IMR-90 (cell line): ENCODE measurements around the gene IFIT2. TPM values are rescaled to one million over a fixed set of nuclear protein-coding genes. Genes with fewer than 3 reads are reported as not detected.
"Not testable (repeated sequence)": the region's sequence is repeated elsewhere in the genome, so short reads cannot be mapped to it uniquely, and the experiment has no call there.

Experiments used
- ATAC-seq: fragments of 200-7000 bp; cut with Tn5 transposase; 2 replicates; pipeline ENCODE4 v1.9.1; 2020; ENCODE audit warnings: low read depth, mild to moderate bottlenecking, moderate library complexity
- BruUV-seq: library from RNA; stranded (reverse); fragments of 400-500 nt; replicated peaks from 2 replicates; lab custom pipeline; 2021; lab: Mats Ljungman, UMichigan
- CTCF ChIA-PET: fragments of 300-600 bp; formaldehyde crosslinking; extraction: SDS; loops from one replicate; lab custom pipeline; 2021; ENCODE audit warnings: antibody characterized with exemption; lab: Yijun Ruan, JAX
- POLR2A ChIA-PET: fragments of 300-600 bp; sonication (Branson Sonifier 250); formaldehyde crosslinking; loops from one replicate; lab custom pipeline; 2022; ENCODE audit warnings: antibody characterized with exemption; ENCODE audit not compliant: unreplicated experiment; lab: Charles Lee
- DNase-seq: peaks from one replicate; pipeline ENCODE4 v3.0.0; 2013
- H2AFZ ChIP-seq: replicated peaks from 2 replicates; pipeline ENCODE3; 2013; ENCODE audit warnings: low read length, mild to moderate bottlenecking; ENCODE audit not compliant: poor library complexity
- H2AK5ac ChIP-seq: 2 replicates; pipeline ENCODE4 v1.6.1; 2013; ENCODE audit warnings: low read depth, low read length, inconsistent platforms
- H2AK9ac ChIP-seq: replicated peaks from 2 replicates; pipeline ENCODE3; 2013; ENCODE audit warnings: mild to moderate bottlenecking, low read depth, low read length, moderate library complexity; ENCODE audit not compliant: poor library complexity
- H2BK120ac ChIP-seq: 2 replicates; pipeline ENCODE4 v1.6.1; 2013; ENCODE audit warnings: low read depth, low read length, inconsistent platforms
- H2BK15ac ChIP-seq: 3 replicates; pipeline ENCODE4 v1.6.1; 2013; ENCODE audit warnings: low read depth, low read length, inconsistent platforms
- H2BK20ac ChIP-seq: 2 replicates; pipeline ENCODE4 v1.6.1; 2013; ENCODE audit warnings: low read depth, mild to moderate bottlenecking, inconsistent platforms, low read length, moderate library complexity
- H2BK5ac ChIP-seq: 2 replicates; pipeline ENCODE4 v1.6.1; 2013; ENCODE audit warnings: mild to moderate bottlenecking, low read depth, low read length, inconsistent platforms; ENCODE audit not compliant: poor library complexity, severe bottlenecking
- H3K14ac ChIP-seq: replicated peaks from 2 replicates; pipeline ENCODE4 v1.6.1; 2013; ENCODE audit warnings: low read depth, low read length, inconsistent platforms
- H3K18ac ChIP-seq: 2 replicates; pipeline ENCODE4 v1.6.1; 2013; ENCODE audit warnings: low read depth, low read length, control low read depth
- H3K23ac ChIP-seq: 2 replicates; pipeline ENCODE4 v1.6.1; 2013; ENCODE audit warnings: low read depth, low read length, inconsistent platforms
- H3K27ac ChIP-seq: 2 replicates; pipeline ENCODE4 v1.5.1; 2013; ENCODE audit warnings: mild to moderate bottlenecking, control low read depth, low read length; ENCODE audit not compliant: insufficient read depth
- H3K27me3 ChIP-seq: 2 replicates; pipeline ENCODE4 v1.6.1; 2013; ENCODE audit warnings: low read length; ENCODE audit not compliant: control insufficient read depth, insufficient read depth
- H3K36me3 ChIP-seq: 2 replicates; pipeline ENCODE4 v1.6.1; 2013; ENCODE audit warnings: low read length, mixed read lengths; ENCODE audit not compliant: control insufficient read depth, insufficient read depth
- H3K4ac ChIP-seq: 2 replicates; pipeline ENCODE4 v1.6.1; 2013; ENCODE audit warnings: low read depth, low read length, inconsistent platforms
- H3K4me1 ChIP-seq: 2 replicates; pipeline ENCODE4 v1.6.1; 2013; ENCODE audit warnings: low read length, mixed read lengths; ENCODE audit not compliant: control insufficient read depth, insufficient read depth
- H3K4me2 ChIP-seq: 2 replicates; pipeline ENCODE4 v1.6.1; 2013; ENCODE audit warnings: low read depth, mild to moderate bottlenecking, control low read depth, low read length, moderate library complexity
- H3K4me3 ChIP-seq: 2 replicates; pipeline ENCODE4 v1.5.1; 2013; ENCODE audit warnings: low read depth, mild to moderate bottlenecking, control low read depth, low read length, moderate library complexity; ENCODE audit not compliant: insufficient read depth
- H3K56ac ChIP-seq: 2 replicates; pipeline ENCODE4 v1.6.1; 2013; ENCODE audit warnings: low read length, inconsistent platforms; ENCODE audit not compliant: insufficient read depth; ENCODE audit errors: extremely low read depth
- H3K79me1 ChIP-seq, 2 experiments: 2 replicates each; pipeline ENCODE4 v1.6.1; 2013; ENCODE audit warnings: low read length in 2 of 2, inconsistent platforms in 1 of 2, low read depth in 1 of 2
- H3K9ac ChIP-seq: 2 replicates; pipeline ENCODE4 v1.6.1; 2013; ENCODE audit warnings: low read depth, low read length, control low read depth
- H3K9me1 ChIP-seq: 2 replicates; pipeline ENCODE4 v1.6.1; 2013; ENCODE audit warnings: low read length, inconsistent platforms; ENCODE audit not compliant: insufficient read depth
- H3K9me3 ChIP-seq: 2 replicates; pipeline ENCODE4 v1.6.1; 2013; ENCODE audit warnings: low read length; ENCODE audit not compliant: control insufficient read depth, insufficient read depth
- H4K20me1 ChIP-seq: 2 replicates; pipeline ENCODE4 v1.6.1; 2013; ENCODE audit warnings: low read length, inconsistent platforms; ENCODE audit not compliant: insufficient read depth
- H4K5ac ChIP-seq: 2 replicates; pipeline ENCODE4 v1.6.1; 2013; ENCODE audit warnings: mild to moderate bottlenecking, low read depth, low read length, control low read depth
- H4K8ac ChIP-seq, 2 experiments: 2 replicates each; pipeline ENCODE4 v1.6.1; 2013; ENCODE audit warnings: low read depth in 2 of 2, low read length in 2 of 2, control low read depth in 1 of 2, inconsistent platforms in 1 of 2
- H4K91ac ChIP-seq: 2 replicates; pipeline ENCODE4 v1.6.1; 2013; ENCODE audit warnings: low read depth, low read length, inconsistent platforms; ENCODE audit not compliant: insufficient read depth
- WGBS, 2 experiments: methylation state at CpG; one replicate each; pipeline versions ENCODE4 v1.1.5 to v1.1.7; 2013; ENCODE audit warnings: missing lambda C conversion rate in 2 of 2; ENCODE audit not compliant: insufficient read length in 1 of 2; ENCODE audit errors: extremely low coverage in 2 of 2; 5-methylcytosine and 5-hydroxymethylcytosine counted together
- dilution Hi-C: fragments of 300-500 bp; cut with HindIII; formaldehyde crosslinking; loops from one replicate; pipeline ENCODE4 v1.14.3; 2018; ENCODE audit warnings: low sequenced_read_pairs; ENCODE audit not compliant: unreplicated experiment
- in situ Hi-C: fragments of 300-500 bp; cut with MboI; formaldehyde crosslinking; loops from 3 replicates; pipeline ENCODE4 v1.14.3; 2019; ENCODE audit warnings: low sequenced_read_pairs, inconsistent platforms, mixed read lengths
- intact Hi-C: fragments of 100-400 bp; cut with micrococcal nuclease; formaldehyde crosslinking; loops from 2 replicates; pipeline ENCODE4 v1.10.0; 2022
- polyA plus RNA-seq, 3 experiments: library from polyadenylated mRNA; depleted of rRNA; stranded (reverse); fragments of >200 nt; gene quantifications; 2 replicates each; pipeline ENCODE4 v1.2.3, GENCODE V29; 2012; ENCODE audit warnings: low replicate concordance in 1 of 3
- total RNA-seq: library from RNA; depleted of rRNA; stranded (reverse); fragments of >200 nt; gene quantifications from 2 replicates; pipeline ENCODE4 v1.2.3, GENCODE V29; 2012

The IFIT2 gene
- total and polyA plus RNA-seq, 2 of the 4 experiments (the other 2 are of a cell fraction): 1.1 to 2.2 TPM

- BruUV-seq, CTCF ChIA-PET, H4K20me1 ChIP-seq, H3K4me2 ChIP-seq, H4K91ac ChIP-seq, H2BK5ac ChIP-seq, H3K4me1 ChIP-seq, POLR2A ChIA-PET, H3K9ac ChIP-seq, H2AK5ac ChIP-seq, H2AK9ac ChIP-seq, in situ Hi-C loops, DNase-seq, ATAC-seq, H2BK15ac ChIP-seq, H3K27me3 ChIP-seq, H4K5ac ChIP-seq, H3K23ac ChIP-seq, H3K27ac ChIP-seq, H2BK20ac ChIP-seq, H4K8ac ChIP-seq, H3K18ac ChIP-seq, H3K9me1 ChIP-seq, H3K4me3 ChIP-seq, H2AFZ ChIP-seq, dilution Hi-C loops, H2BK120ac ChIP-seq, H3K36me3 ChIP-seq, H3K4ac ChIP-seq, H3K9me3 ChIP-seq, H3K14ac ChIP-seq, H3K56ac ChIP-seq: not testable (repeated sequence)
- WGBS, 2 experiments: no CpG with 5 or more reads among the region's 2 CpGs
- peaks cover 6 to 14% of the 10 kb centered on the region in 2 experiments; a peak in 3 of 4 replicates for H3K79me1 ChIP-seq
- intact Hi-C loops: loop anchor here (5.0 kb wide), 1 partner anchor 41 kb away; no protein-coding TSS in a partner anchor
These were observed 24.0 kb downstream of the IFIT2 start for GRCh38 chr10:89325856-89326255.
